Brain microvascular endothelial cell (primary cell): ENCODE results near the gene SERGEF.

ENCODE experiments used
- DNase-seq: peaks from one replicate; pipeline ENCODE4 v3.0.0-alpha.2; 2020
- H3K27ac ChIP-seq: fragments of 250-450 bp; sonication (Bioruptor Pico); 2 replicates; pipeline ENCODE4 v1.5.1; 2020; ENCODE audit warnings: mild to moderate bottlenecking, moderate library complexity
- H3K27me3 ChIP-seq: fragments of 250-450 bp; sonication (Bioruptor Pico); replicated peaks from 2 replicates; pipeline ENCODE4 v1.5.1; 2020; ENCODE audit warnings: mild to moderate bottlenecking
- H3K36me3 ChIP-seq: fragments of 250-450 bp; sonication (Bioruptor Pico); replicated peaks from 2 replicates; pipeline ENCODE4 v1.5.1; 2020; ENCODE audit warnings: mild to moderate bottlenecking
- H3K4me3 ChIP-seq: 2 replicates; pipeline ENCODE4 v1.5.1; 2011; ENCODE audit warnings: low read depth, mild to moderate bottlenecking, control low read depth, low read length, moderate library complexity
- CTCF ChIP-seq: IDR thresholded peaks from 2 replicates; pipeline ENCODE4 v1.5.1; 2011; ENCODE audit warnings: low read depth, mild to moderate bottlenecking, moderate library complexity, low read length, control low read depth, inconsistent platforms; ENCODE audit errors: missing control alignments
- in situ Hi-C: cut with HindIII; loops from 2 replicates; pipeline ENCODE4 v1.10.0; 2017; ENCODE audit warnings: low sequenced_read_pairs, low pct_ligation_motif_present

The SERGEF gene

GRCh38 chr11:17781221-17781620 lies 231.6 kb downstream of the SERGEF start:
- Histone ChIP-seq H3K4me3 (no peak overlapping the region), H3K27me3 (no peaks in the 10 kb centered on the region), H3K36me3 (no peaks in the 10 kb centered on the region), H3K27ac (no peak overlapping the region)
- no peak for TF ChIP-seq CTCF
- DNase-seq, result no peak
- in situ Hi-C loops, result no loop called here

GRCh38 chr11:17780668-17781067 lies 232.2 kb downstream of the SERGEF start:
- no peak for DNase-seq
- no peak for TF ChIP-seq CTCF
- Histone ChIP-seq H3K27me3 (no peaks in the 10 kb centered on the region), H3K27ac (no peak overlapping the region), H3K4me3 (no peak overlapping the region), H3K36me3 (no peaks in the 10 kb centered on the region)
- in situ Hi-C loops, result no loop called here

GRCh38 chr11:17779861-17780594 lies 232.8 kb downstream of the SERGEF start:
- no peak for DNase-seq
- in situ Hi-C loops, result no loop called here
- Histone ChIP-seq H3K27ac (no peak overlapping the region), H3K4me3 (no peak overlapping the region), H3K27me3 (no peaks in the 10 kb centered on the region), H3K36me3 (no peaks in the 10 kb centered on the region)
- TF ChIP-seq CTCF, result no peak

- no peak for DNase-seq
- H3K27me3 ChIP-seq, result no peaks in the 10 kb centered on the region
- TF ChIP-seq CTCF, result no peak
- H3K4me3 ChIP-seq, result no peak overlapping the region
- H3K36me3 ChIP-seq, result no peaks in the 10 kb centered on the region
- in situ Hi-C loops, result no loop called here
- no peak overlapping the region for H3K27ac ChIP-seq
Measured at GRCh38 chr11:17778956-17779860, 233.6 kb downstream of the SERGEF start.

GRCh38 chr11:17778352-17778751 lies 234.5 kb downstream of the SERGEF start:
- in situ Hi-C loops, result no loop called here
- no peaks in the 10 kb centered on the region for H3K27me3 ChIP-seq
- H3K4me3 ChIP-seq, result no peak overlapping the region
- H3K36me3 ChIP-seq, result no peaks in the 10 kb centered on the region
- no peak for DNase-seq
- H3K27ac ChIP-seq, result no peak overlapping the region
- TF ChIP-seq CTCF, result no peak
